ENCODE measurements around the gene SHC2. TPM values are rescaled to one million over a fixed set of nuclear protein-coding genes. Genes with fewer than 3 reads are reported as not detected.

Gene SHC2
- polyA plus RNA-seq, 1 of the 3 experiments (the other 2 are of a cell fraction): 0.64 TPM

DNA sequence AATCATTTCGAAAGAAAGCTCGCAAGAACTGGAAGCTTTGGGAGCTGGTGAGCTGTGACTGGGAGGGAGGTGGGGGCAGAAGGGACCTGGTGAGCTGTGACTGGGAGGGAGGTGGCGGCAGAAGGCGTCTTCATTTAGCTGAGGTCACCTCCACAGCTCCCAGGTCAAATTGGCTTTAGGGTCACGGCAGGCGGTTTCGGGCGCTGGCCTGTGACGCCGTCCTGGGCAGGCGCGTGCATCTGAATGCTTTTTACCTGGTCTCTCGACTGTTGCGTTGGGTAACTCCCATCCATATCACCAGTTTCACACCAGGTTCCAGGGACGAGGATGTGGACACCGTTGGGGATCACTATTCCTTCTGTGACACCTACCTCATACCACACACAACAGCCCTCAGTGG, 81.0 kb downstream of the SHC2 start (continued):
- TF ChIP-seq, protein P1, sequence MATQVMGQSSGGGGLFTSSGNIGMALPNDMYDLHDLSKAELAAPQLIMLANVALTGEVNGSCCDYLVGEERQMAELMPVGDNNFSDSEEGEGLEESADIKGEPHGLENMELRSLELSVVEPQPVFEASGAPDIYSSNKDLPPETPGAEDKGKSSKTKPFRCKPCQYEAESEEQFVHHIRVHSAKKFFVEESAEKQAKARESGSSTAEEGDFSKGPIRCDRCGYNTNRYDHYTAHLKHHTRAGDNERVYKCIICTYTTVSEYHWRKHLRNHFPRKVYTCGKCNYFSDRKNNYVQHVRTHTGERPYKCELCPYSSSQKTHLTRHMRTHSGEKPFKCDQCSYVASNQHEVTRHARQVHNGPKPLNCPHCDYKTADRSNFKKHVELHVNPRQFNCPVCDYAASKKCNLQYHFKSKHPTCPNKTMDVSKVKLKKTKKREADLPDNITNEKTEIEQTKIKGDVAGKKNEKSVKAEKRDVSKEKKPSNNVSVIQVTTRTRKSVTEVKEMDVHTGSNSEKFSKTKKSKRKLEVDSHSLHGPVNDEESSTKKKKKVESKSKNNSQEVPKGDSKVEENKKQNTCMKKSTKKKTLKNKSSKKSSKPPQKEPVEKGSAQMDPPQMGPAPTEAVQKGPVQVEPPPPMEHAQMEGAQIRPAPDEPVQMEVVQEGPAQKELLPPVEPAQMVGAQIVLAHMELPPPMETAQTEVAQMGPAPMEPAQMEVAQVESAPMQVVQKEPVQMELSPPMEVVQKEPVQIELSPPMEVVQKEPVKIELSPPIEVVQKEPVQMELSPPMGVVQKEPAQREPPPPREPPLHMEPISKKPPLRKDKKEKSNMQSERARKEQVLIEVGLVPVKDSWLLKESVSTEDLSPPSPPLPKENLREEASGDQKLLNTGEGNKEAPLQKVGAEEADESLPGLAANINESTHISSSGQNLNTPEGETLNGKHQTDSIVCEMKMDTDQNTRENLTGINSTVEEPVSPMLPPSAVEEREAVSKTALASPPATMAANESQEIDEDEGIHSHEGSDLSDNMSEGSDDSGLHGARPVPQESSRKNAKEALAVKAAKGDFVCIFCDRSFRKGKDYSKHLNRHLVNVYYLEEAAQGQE (IDR thresholded peaks at IDR 0.05; ENCODE audit: low read depth, low read length): no peak
- TF ChIP-seq TEAD4 (IDR thresholded peaks at IDR 0.05; ENCODE audit: borderline replicate concordance, insufficient read depth) (no peak), GATA2 (CRISPR knock-in tag; IDR thresholded peaks at IDR 0.05) (no peak), MEF2A (IDR thresholded peaks at IDR 0.05; ENCODE audit: borderline replicate concordance, low read depth) (no peak)

DNA sequence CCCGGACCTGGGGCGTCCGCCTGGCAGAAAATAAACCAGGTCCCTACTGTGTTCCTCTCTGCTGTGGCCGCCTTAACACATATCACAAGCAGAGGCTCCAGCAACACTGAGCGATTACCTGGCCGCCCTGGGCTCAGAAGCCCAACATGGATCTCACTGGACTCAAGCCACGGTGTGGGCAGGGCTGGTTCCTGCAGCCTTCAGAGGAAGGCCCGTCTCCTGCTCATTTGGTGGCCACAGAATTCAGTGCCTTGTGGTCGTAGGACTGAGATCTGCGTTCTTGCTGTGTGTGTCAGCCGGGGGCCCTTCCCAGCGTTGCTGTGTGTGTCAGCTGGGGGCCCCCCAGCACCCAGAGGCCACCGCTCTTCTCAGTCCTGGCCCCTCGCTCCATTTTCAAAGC, 82.1 kb downstream of the SHC2 start:
- Histone ChIP-seq H3K4me3 (ENCODE audit: low read depth in 2 of 2, low read length in 1 of 2) (no peak overlapping the region), H4K20me1 (ENCODE audit: insufficient read depth) (no peaks in the 10 kb centered on the region), H3F3A (replicated peaks; ENCODE audit: insufficient read depth) (no peaks in the 10 kb centered on the region), H3K79me2 (ENCODE audit: insufficient read depth) (no peaks in the 10 kb centered on the region), H3K27ac (ENCODE audit: low read depth in 2 of 2, low read length in 1 of 2) (no peak overlapping the region), H3K9me3 (no peaks in the 10 kb centered on the region), H3K9me2 (no peaks in the 10 kb centered on the region), H3K9ac (no peak overlapping the region), H3K4me1 (ENCODE audit: control insufficient read depth in 1 of 2, insufficient read depth in 2 of 2, low read depth in 1 of 2, low read length in 1 of 2) (no peaks in the 10 kb centered on the region; a peak in 1 of 4 replicates), H3K4me2 (no peak overlapping the region), H3K27me3 (ENCODE audit: insufficient read depth) (no peaks in the 10 kb centered on the region), H2AFZ (ENCODE audit: low read depth) (no peak overlapping the region), H3K36me3 (replicated peaks in 1 of 2; ENCODE audit: control insufficient read depth in 1 of 2, insufficient read depth in 2 of 2, low read length in 1 of 2) (no peaks in the 10 kb centered on the region)
- DNase-seq: no peak
- CTCF ChIA-PET: no interaction called here
- POLR2A ChIA-PET: no interaction called here
- WGBS (ENCODE audit: low lambda C conversion rate): 80% methylated on average over 10 of the region's 14 CpGs
- no peak for TF ChIP-seq YY1 (IDR thresholded peaks at IDR 0.05; ENCODE audit: low read depth)
- no peak for TF ChIP-seq PBX3 (IDR thresholded peaks at IDR 0.05)
- no peak for TF ChIP-seq TCF12 (IDR thresholded peaks at IDR 0.05)
- no peak for TF ChIP-seq FOSL2 (IDR thresholded peaks at IDR 0.05; ENCODE audit: borderline replicate concordance, low read depth)
- TF ChIP-seq RXRA (IDR thresholded peaks at IDR 0.05; ENCODE audit: borderline replicate concordance, low read depth): no peak
- no peak for TF ChIP-seq RCOR1 (IDR thresholded peaks at IDR 0.05; ENCODE audit: low read length)
- TF ChIP-seq, protein P2, sequence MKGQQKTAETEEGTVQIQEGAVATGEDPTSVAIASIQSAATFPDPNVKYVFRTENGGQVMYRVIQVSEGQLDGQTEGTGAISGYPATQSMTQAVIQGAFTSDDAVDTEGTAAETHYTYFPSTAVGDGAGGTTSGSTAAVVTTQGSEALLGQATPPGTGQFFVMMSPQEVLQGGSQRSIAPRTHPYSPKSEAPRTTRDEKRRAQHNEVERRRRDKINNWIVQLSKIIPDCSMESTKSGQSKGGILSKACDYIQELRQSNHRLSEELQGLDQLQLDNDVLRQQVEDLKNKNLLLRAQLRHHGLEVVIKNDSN (IDR thresholded peaks at IDR 0.05; ENCODE audit: borderline replicate concordance, low read depth): no peak
- no peak for TF ChIP-seq MXI1 (IDR thresholded peaks at IDR 0.05; ENCODE audit: low read depth, low read length)
- TF ChIP-seq IRF3 (IDR thresholded peaks at IDR 0.05; ENCODE audit: low read depth, low read length): no peak
- no peak for TF ChIP-seq MEF2A (IDR thresholded peaks at IDR 0.05; ENCODE audit: borderline replicate concordance, low read depth)
- no peak for TF ChIP-seq FOXJ3 (CRISPR knock-in tag; IDR thresholded peaks at IDR 0.05)
- TF ChIP-seq GABPA (IDR thresholded peaks at IDR 0.05; ENCODE audit: low read depth): no peak
- no peak for TF ChIP-seq NRF1 (IDR thresholded peaks at IDR 0.05; ENCODE audit: low read depth, low read length)
- no peak for TF ChIP-seq SMC3 (IDR thresholded peaks at IDR 0.05; ENCODE audit: low read depth, low read length)
- no peak for TF ChIP-seq USF2 (IDR thresholded peaks at IDR 0.05; ENCODE audit: borderline replicate concordance, low read depth, low read length)
- no peak for TF ChIP-seq RFX5 (IDR thresholded peaks at IDR 0.05; ENCODE audit: low read length)
